Renal pelvis (tissue), 4 donors: ENCODE data around the gene SBNO2. TPM values are rescaled to one million over a fixed set of nuclear protein-coding genes. Genes with fewer than 3 reads are reported as not detected.

ENCODE experiments used
- DNase-seq: peaks from one replicate; pipeline ENCODE4 v3.0.0-alpha.2; 2013
- polyA plus RNA-seq, 3 donors: library from polyadenylated mRNA; unstranded; fragments of 120-200 nt; gene quantifications; one replicate each; pipeline ENCODE4 v1.2.1, GENCODE V29; 2013; ENCODE audit not compliant: insufficient read length in 3 of 3

Gene SBNO2
- polyA plus RNA-seq, 3 donors = 18.1 to 22.1 (median 20.2) TPM

GRCh38 chr19:1063030-1063908 lies 110.8 kb downstream of the SBNO2 start:
- no peak for DNase-seq

- DNase-seq = no peak
These were observed 111.6 kb downstream of the SBNO2 start for GRCh38 chr19:1062387-1063029.

GRCh38 chr19:1061987-1062386 lies 112.1 kb downstream of the SBNO2 start:
- DNase-seq = no peak

- DNase-seq = no peak
These were observed 113.4 kb downstream of the SBNO2 start for GRCh38 chr19:1060689-1061088.

GRCh38 chr19:1058112-1058511 lies 116.0 kb downstream of the SBNO2 start:
- DNase-seq = no peak

Other genes with a start within 250 kb of the SBNO2 start
- gene ARID3A, start 248.2 kb downstream of the SBNO2 start, polyA plus RNA-seq = 10 to 100 TPM; 25.3 to 38.8 (median 31.6) TPM
- gene WDR18, start 189.9 kb downstream of the SBNO2 start, polyA plus RNA-seq = 10 to 100 TPM; 48.4 to 63.9 (median 61.6) TPM
- 1 to 10 TPM in 1 of 3 donors, under 1 TPM in 2; 0.87 to 1.1 (median 0.91) TPM for gene GRIN3B, start 173.8 kb downstream of the SBNO2 start, polyA plus RNA-seq
- 100 to 1,000 TPM; 126 to 135 (median 134) TPM for gene TMEM259, start 153.1 kb downstream of the SBNO2 start, polyA plus RNA-seq
- not detected for gene RNU6-2, start 152.7 kb downstream of the SBNO2 start, polyA plus RNA-seq
- 100 to 1,000 TPM; 171 to 183 (median 174) TPM for gene CNN2, start 147.7 kb downstream of the SBNO2 start, polyA plus RNA-seq
- 10 to 100 TPM in 1 of 3 donors, 1 to 10 TPM in 2; 8.9 to 11.6 (median 9.6) TPM for gene ABCA7, start 134.2 kb downstream of the SBNO2 start, polyA plus RNA-seq
- gene ARHGAP45, start 107.1 kb downstream of the SBNO2 start, polyA plus RNA-seq = 10 to 100 TPM in 2 of 3 donors, 1 to 10 TPM in 1; 10.0 to 14.9 (median 14.8) TPM
- 100 to 1,000 TPM; 162 to 168 (median 165) TPM for gene POLR2E, start 78.9 kb downstream of the SBNO2 start, polyA plus RNA-seq
- gene GPX4, start 70.3 kb downstream of the SBNO2 start, polyA plus RNA-seq = 100 to 1,000 TPM; 246 to 301 (median 294) TPM
- 10 to 100 TPM; 57.3 to 65.3 (median 60.8) TPM for gene STK11, start 31.5 kb upstream of the SBNO2 start, polyA plus RNA-seq
- gene CBARP, start 63.7 kb upstream of the SBNO2 start, polyA plus RNA-seq = 1 to 10 TPM; 2.0 to 3.2 (median 2.7) TPM
- gene ATP5F1D, start 67.5 kb upstream of the SBNO2 start, polyA plus RNA-seq = 100 to 1,000 TPM; 119 to 152 (median 149) TPM
- 10 to 100 TPM; 66.2 to 74.7 (median 68.1) TPM for gene MIDN, start 74.3 kb upstream of the SBNO2 start, polyA plus RNA-seq
- gene CIRBP, start 95.1 kb upstream of the SBNO2 start, polyA plus RNA-seq = 100 to 1,000 TPM; 778 to 993 (median 799) TPM
- 10 to 100 TPM; 25.3 to 28.7 (median 28.5) TPM for gene FAM174C, start 101.3 kb upstream of the SBNO2 start, polyA plus RNA-seq
- gene EFNA2, start 111.6 kb upstream of the SBNO2 start, polyA plus RNA-seq = 1 to 10 TPM; 2.2 to 4.4 (median 3.8) TPM
- gene NDUFS7, start 209.6 kb upstream of the SBNO2 start, polyA plus RNA-seq = 10 to 100 TPM; 76.0 to 98.5 (median 94.2) TPM
- 10 to 100 TPM; 31.5 to 42.9 (median 42.9) TPM for gene GAMT, start 227.3 kb upstream of the SBNO2 start, polyA plus RNA-seq
- 10 to 100 TPM; 85.2 to 99.4 (median 98.2) TPM for gene DAZAP1, start 233.3 kb upstream of the SBNO2 start, polyA plus RNA-seq